ENCODE data around the gene SYTL4.

- TF ChIP-seq CTCF (IDR thresholded peaks at IDR 0.05) (no peak), EP300 (IDR thresholded peaks at IDR 0.05) (no peak)
Observed at GRCh38 chrX:100720301-100720700, 11.6 kb downstream of the SYTL4 start.
